ENCODE measurements around the gene SUSD3.

- TF ChIP-seq, protein P1, sequence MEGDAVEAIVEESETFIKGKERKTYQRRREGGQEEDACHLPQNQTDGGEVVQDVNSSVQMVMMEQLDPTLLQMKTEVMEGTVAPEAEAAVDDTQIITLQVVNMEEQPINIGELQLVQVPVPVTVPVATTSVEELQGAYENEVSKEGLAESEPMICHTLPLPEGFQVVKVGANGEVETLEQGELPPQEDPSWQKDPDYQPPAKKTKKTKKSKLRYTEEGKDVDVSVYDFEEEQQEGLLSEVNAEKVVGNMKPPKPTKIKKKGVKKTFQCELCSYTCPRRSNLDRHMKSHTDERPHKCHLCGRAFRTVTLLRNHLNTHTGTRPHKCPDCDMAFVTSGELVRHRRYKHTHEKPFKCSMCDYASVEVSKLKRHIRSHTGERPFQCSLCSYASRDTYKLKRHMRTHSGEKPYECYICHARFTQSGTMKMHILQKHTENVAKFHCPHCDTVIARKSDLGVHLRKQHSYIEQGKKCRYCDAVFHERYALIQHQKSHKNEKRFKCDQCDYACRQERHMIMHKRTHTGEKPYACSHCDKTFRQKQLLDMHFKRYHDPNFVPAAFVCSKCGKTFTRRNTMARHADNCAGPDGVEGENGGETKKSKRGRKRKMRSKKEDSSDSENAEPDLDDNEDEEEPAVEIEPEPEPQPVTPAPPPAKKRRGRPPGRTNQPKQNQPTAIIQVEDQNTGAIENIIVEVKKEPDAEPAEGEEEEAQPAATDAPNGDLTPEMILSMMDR (IDR thresholded peaks at IDR 0.05), result no peak
- TF ChIP-seq POLR2A (IDR thresholded peaks at IDR 0.05), result no peak
Observed at GRCh38 chr9:93040409-93040808, 18.1 kb upstream of the SUSD3 start.

All from Peyer's patch (tissue), 4 donors.